ENCODE measurements around the gene UBE2U. TPM values are rescaled to one million over a fixed set of nuclear protein-coding genes. Genes with fewer than 3 reads are reported as not detected.

UBE2U gene
- polyA plus RNA-seq, 1 donor from 2014 or later, result not detected

- Histone ChIP-seq H2AFZ (ENCODE audit: low read depth, low read length) (no peak overlapping the region), H3F3A (ENCODE audit: insufficient read depth, low read length, poor library complexity, severe bottlenecking) (no peaks in the 10 kb centered on the region), H3K79me2 (replicated peaks; ENCODE audit: insufficient read depth, low read length) (no peaks in the 10 kb centered on the region), H3K9me3 (ENCODE audit: low read length) (no peaks in the 10 kb centered on the region), H3K4me3 (ENCODE audit: low read length) (no peak overlapping the region), H3K27me3 (ENCODE audit: insufficient read depth, low read depth, low read length) (no peaks in the 10 kb centered on the region), H3K36me3 (ENCODE audit: insufficient read depth, low read length) (no peaks in the 10 kb centered on the region), H4K20me1 (ENCODE audit: insufficient read depth) (no peaks in the 10 kb centered on the region), H3K4me2 (ENCODE audit: low read length) (no peak overlapping the region), H3K9me2 (ENCODE audit: insufficient read depth, low read length) (no peaks in the 10 kb centered on the region), H3K9ac (ENCODE audit: low read length) (no peak overlapping the region), H3K27ac (ENCODE audit: low read length) (no peak overlapping the region)
- TF ChIP-seq TAF1 (IDR thresholded peaks at IDR 0.05; ENCODE audit: low read depth), result no peak
- no peak for TF ChIP-seq MXI1 (conservative IDR thresholded peaks at IDR 0.05; ENCODE audit: poor library complexity, severe bottlenecking)
- TF ChIP-seq SMC3 (conservative IDR thresholded peaks at IDR 0.05; ENCODE audit: poor library complexity), result no peak
- no peak for TF ChIP-seq POLR2AphosphoS5 (IDR thresholded peaks at IDR 0.05)
- TF ChIP-seq CTCF (IDR thresholded peaks at IDR 0.05; ENCODE audit: poor library complexity, severe bottlenecking), result no peak
- TF ChIP-seq REST (IDR thresholded peaks at IDR 0.05; ENCODE audit: borderline replicate concordance), result no peak
- no peak for TF ChIP-seq EZH2 (IDR thresholded peaks at IDR 0.05; ENCODE audit: borderline replicate concordance, insufficient read depth, low read length, poor library complexity, severe bottlenecking)
- TF ChIP-seq EP300 (conservative IDR thresholded peaks at IDR 0.05; ENCODE audit: poor library complexity, severe bottlenecking), result no peak
- TF ChIP-seq RAD21 (conservative IDR thresholded peaks at IDR 0.05), result no peak
Measured at GRCh38 chr1:64280001-64280400, 76.6 kb downstream of the UBE2U start.

GRCh38 chr1:64282351-64282750 is 78.9 kb downstream of the UBE2U start:
- no peak overlapping the region for H3K27ac ChIP-seq (ENCODE audit: low read length)
- no peak for TF ChIP-seq RAD21 (conservative IDR thresholded peaks at IDR 0.05)
- no peak for TF ChIP-seq POLR2AphosphoS5 (IDR thresholded peaks at IDR 0.05)
- TF ChIP-seq CTCF (IDR thresholded peaks at IDR 0.05; ENCODE audit: poor library complexity, severe bottlenecking), result no peak
- no peak for TF ChIP-seq MXI1 (conservative IDR thresholded peaks at IDR 0.05; ENCODE audit: poor library complexity, severe bottlenecking)
- no peak for TF ChIP-seq EP300 (conservative IDR thresholded peaks at IDR 0.05; ENCODE audit: poor library complexity, severe bottlenecking)
- no peak for TF ChIP-seq SMC3 (conservative IDR thresholded peaks at IDR 0.05; ENCODE audit: poor library complexity)
- no peak for TF ChIP-seq TAF1 (IDR thresholded peaks at IDR 0.05; ENCODE audit: low read depth)
- no peak for TF ChIP-seq REST (IDR thresholded peaks at IDR 0.05; ENCODE audit: borderline replicate concordance)
- TF ChIP-seq EZH2 (IDR thresholded peaks at IDR 0.05; ENCODE audit: borderline replicate concordance, insufficient read depth, low read length, poor library complexity, severe bottlenecking), result no peak
- H2AFZ ChIP-seq (ENCODE audit: low read depth, low read length), result peak overlapping the region; percentile 35
- no peaks in the 10 kb centered on the region for H4K20me1 ChIP-seq (ENCODE audit: insufficient read depth)
- no peaks in the 10 kb centered on the region for H3K79me2 ChIP-seq (replicated peaks; ENCODE audit: insufficient read depth, low read length)
- no peaks in the 10 kb centered on the region for H3F3A ChIP-seq (ENCODE audit: insufficient read depth, low read length, poor library complexity, severe bottlenecking)
- no peaks in the 10 kb centered on the region for H3K9me3 ChIP-seq (ENCODE audit: low read length)
- no peak overlapping the region for H3K9ac ChIP-seq (ENCODE audit: low read length)
- no peak overlapping the region for H3K4me2 ChIP-seq (ENCODE audit: low read length)
- H3K9me2 ChIP-seq (ENCODE audit: insufficient read depth, low read length), result no peaks in the 10 kb centered on the region
- H3K27me3 ChIP-seq (ENCODE audit: insufficient read depth, low read depth, low read length), result no peaks in the 10 kb centered on the region
- no peak overlapping the region for H3K4me3 ChIP-seq (ENCODE audit: low read length)
- H3K36me3 ChIP-seq (ENCODE audit: insufficient read depth, low read length), result no peaks in the 10 kb centered on the region
